K562 (cell line): ENCODE data around the gene ZSWIM1. TPM values are rescaled to one million over a fixed set of nuclear protein-coding genes. Genes with fewer than 3 reads are reported as not detected.

Source experiments
- BDP1 ChIP-seq: IDR thresholded peaks from 3 replicates; pipeline ENCODE4 v1.6.1; 2011; ENCODE audit not compliant: insufficient read length, insufficient read depth
- BMI1 ChIP-seq: fragments of 150-350 bp; IDR thresholded peaks from 2 replicates; pipeline ENCODE4 v1.6.1; 2014; ENCODE audit warnings: low read length
- ESRRA ChIP-seq: fragments of 450-650 bp; IDR thresholded peaks from 2 replicates; pipeline ENCODE4 v1.6.1; 2014; ENCODE audit warnings: low read depth, mild to moderate bottlenecking, moderate library complexity, borderline replicate concordance
- GTF2E2 ChIP-seq: fragments of 200-800 bp; sonication (Bioruptor generic); IDR thresholded peaks from 2 replicates; pipeline ENCODE4 v1.6.1; 2016; ENCODE audit warnings: missing genetic modification characterization, missing compliant biosample characterization
- PPARD ChIP-seq: fragments of 250-450 bp; sonication (Bioruptor Pico); IDR thresholded peaks from 2 replicates; pipeline ENCODE4 v1.8.0; 2022; ENCODE audit warnings: inconsistent platforms, mild to moderate bottlenecking, moderate library complexity
- PRPF4 ChIP-seq: fragments of 200-400 bp; formaldehyde crosslinking; IDR thresholded peaks from one replicate; pipeline ENCODE4 v1.6.1; 2017; ENCODE audit warnings: low read length, low read depth, mild to moderate bottlenecking; ENCODE audit not compliant: insufficient read depth, poor library complexity, severe bottlenecking
- SLC30A9 ChIP-seq: fragments of 250-450 bp; sonication (Bioruptor Pico); IDR thresholded peaks from 2 replicates; pipeline ENCODE4 v1.8.0; 2022; ENCODE audit warnings: mild to moderate bottlenecking, moderate library complexity
- SMAD1 ChIP-seq: fragments of 150-350 bp; IDR thresholded peaks from 2 replicates; pipeline ENCODE4 v1.6.1; 2014; ENCODE audit warnings: low read length, low read depth; ENCODE audit not compliant: partially characterized antibody
- TEAD4 ChIP-seq, 2 experiments: sonication (generic) in 1 of 2; formaldehyde crosslinking in 1 of 2; IDR thresholded peaks; 2 replicates each; pipeline versions ENCODE4 v1.6.1 to v1.8.0; 2012 to 2022; ENCODE audit warnings: borderline replicate concordance in 1 of 2, inconsistent platforms in 1 of 2, low read length in 1 of 2, mild to moderate bottlenecking in 1 of 2, missing genetic modification reagents in 1 of 2
- ZFP30 ChIP-seq: fragments of 250-450 bp; sonication (Bioruptor Pico); IDR thresholded peaks from 2 replicates; pipeline ENCODE4 v1.8.0; 2022; ENCODE audit warnings: moderate library complexity, mild to moderate bottlenecking, inconsistent platforms, borderline replicate concordance
- ZFX ChIP-seq: sonication (generic); formaldehyde crosslinking; IDR thresholded peaks from 2 replicates; pipeline ENCODE4 v1.8.0; 2022; ENCODE audit warnings: mild to moderate bottlenecking, missing genetic modification reagents, moderate library complexity
- ZNF75A ChIP-seq: fragments of 450-650 bp; formaldehyde crosslinking; IDR thresholded peaks from 2 replicates; pipeline ENCODE4 v1.4.0; 2020; ENCODE audit warnings: mild to moderate bottlenecking
- polyA plus RNA-seq, 8 experiments: library from polyadenylated mRNA; depleted of rRNA in 4 of 8; stranded (reverse) in 5 of 8; unstranded in 3 of 8; fragments of >200 nt; fragmentation: Nextera tagmentation in 2 of 8; fragmentation: Illumina TruSeq in 1 of 8; extraction: Ambion mirVana in 2 of 8; extraction: Trizol in 1 of 8; gene quantifications; 2 replicates each; pipeline versions ENCODE4 v1.2.1 to v1.2.3, GENCODE V29; 2011 to 2014; ENCODE audit warnings: inconsistent platforms in 1 of 8, missing spikeins in 1 of 8
- total RNA-seq, 7 experiments: library from RNA; depleted of rRNA in 6 of 7; stranded (reverse); fragments of >200 nt in 6 of 7; fragmentation: Illumina TruSeq in 2 of 7; extraction: Trizol in 2 of 7; gene quantifications; 2 replicates each; pipeline versions ENCODE4 v1.2.1 to v1.2.3, GENCODE V29; 2011 to 2021; ENCODE audit warnings: low replicate concordance in 1 of 7
- TF ChIP-seq, protein P1 (sequence below): fragments of 250-450 bp; sonication (Bioruptor Pico); IDR thresholded peaks from 2 replicates; pipeline ENCODE4 v1.5.0; 2021; ENCODE audit warnings: mild to moderate bottlenecking, borderline replicate concordance
- TF ChIP-seq, protein P2 (sequence below), 2 experiments: fragments of 450-650 bp; formaldehyde crosslinking in 1 of 2; IDR thresholded peaks; 2 replicates each; pipeline versions ENCODE4 v1.4.0 to v1.6.1; 2014 to 2020; ENCODE audit warnings: mild to moderate bottlenecking in 2 of 2, borderline replicate concordance in 1 of 2, low read depth in 1 of 2

ZSWIM1 gene
- total and polyA plus RNA-seq, 9 of the 15 experiments (the other 6 are each of a cell fraction or from before 2014, with no cell fraction given): 2.5 to 15.6 (median 9.5) TPM

DNA sequence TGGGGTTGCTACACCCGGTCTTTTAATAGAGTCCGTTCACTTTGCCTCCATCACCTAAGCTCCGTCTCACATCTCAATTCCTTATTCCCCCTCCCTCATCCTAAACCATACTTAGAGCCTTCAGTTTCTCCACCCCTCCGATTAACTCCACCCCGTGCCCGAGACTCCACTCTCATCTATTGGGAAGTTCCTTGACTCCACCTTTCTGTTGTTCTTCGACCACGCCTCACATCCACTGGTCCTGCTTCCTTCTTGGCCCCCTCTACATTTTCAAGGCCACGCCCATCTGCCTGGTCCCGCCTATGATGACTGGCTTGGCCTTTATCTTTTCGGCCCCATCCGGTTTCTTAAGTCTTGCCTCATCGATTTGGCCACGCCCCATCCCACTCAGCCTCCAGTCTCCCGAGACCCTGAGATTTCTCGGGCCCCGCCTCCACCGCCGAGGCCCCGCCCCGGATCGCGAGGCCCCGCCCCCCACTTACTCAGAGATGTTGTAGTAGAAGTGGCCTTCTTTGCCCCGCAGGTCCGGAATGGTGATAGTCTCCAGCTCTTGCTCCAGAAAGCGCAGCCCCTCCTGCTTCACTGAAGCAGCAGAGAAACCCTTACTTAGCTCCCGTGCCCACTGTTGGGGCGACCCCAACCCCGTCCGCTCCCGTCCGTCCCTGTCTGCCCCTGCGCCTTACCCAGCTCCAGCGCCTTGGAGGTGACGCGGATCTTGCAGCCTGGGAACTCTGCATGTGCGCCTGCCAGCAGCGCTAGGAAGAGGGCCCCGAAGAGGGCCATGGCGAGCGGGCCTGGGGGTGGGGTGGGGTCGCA is 29.9 kb downstream of the ZSWIM1 start (continued):
- TF ChIP-seq, protein P1, sequence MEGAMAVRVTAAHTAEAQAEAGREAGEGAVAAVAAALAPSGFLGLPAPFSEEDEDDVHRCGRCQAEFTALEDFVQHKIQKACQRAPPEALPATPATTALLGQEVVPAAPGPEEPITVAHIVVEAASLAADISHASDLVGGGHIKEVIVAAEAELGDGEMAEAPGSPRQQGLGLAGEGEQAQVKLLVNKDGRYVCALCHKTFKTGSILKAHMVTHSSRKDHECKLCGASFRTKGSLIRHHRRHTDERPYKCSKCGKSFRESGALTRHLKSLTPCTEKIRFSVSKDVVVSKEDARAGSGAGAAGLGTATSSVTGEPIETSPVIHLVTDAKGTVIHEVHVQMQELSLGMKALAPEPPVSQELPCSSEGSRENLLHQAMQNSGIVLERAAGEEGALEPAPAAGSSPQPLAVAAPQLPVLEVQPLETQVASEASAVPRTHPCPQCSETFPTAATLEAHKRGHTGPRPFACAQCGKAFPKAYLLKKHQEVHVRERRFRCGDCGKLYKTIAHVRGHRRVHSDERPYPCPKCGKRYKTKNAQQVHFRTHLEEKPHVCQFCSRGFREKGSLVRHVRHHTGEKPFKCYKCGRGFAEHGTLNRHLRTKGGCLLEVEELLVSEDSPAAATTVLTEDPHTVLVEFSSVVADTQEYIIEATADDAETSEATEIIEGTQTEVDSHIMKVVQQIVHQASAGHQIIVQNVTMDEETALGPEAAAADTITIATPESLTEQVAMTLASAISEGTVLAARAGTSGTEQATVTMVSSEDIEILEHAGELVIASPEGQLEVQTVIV (CRISPR knock-in tag): no peak
- TF ChIP-seq SMAD1: no peak
- TF ChIP-seq ZFP30: no peak
- TF ChIP-seq BDP1: no peak
- no peak for TF ChIP-seq PPARD (CRISPR knock-in tag)
- TF ChIP-seq ESRRA: no peak
- peak; percentile 17; the same call in 1 of the 2 replicates for TF ChIP-seq TEAD4 (IDR thresholded peaks at IDR 0.05; ENCODE audit: low read length)
- no peak for TF ChIP-seq TEAD4 (CRISPR knock-in tag; IDR thresholded peaks at IDR 0.05; ENCODE audit: borderline replicate concordance)
- no peak for TF ChIP-seq ZNF75A (CRISPR knock-in tag)
- TF ChIP-seq GTF2E2 (tag): no peak
- no peak for TF ChIP-seq BMI1
- no peak for TF ChIP-seq SLC30A9 (CRISPR knock-in tag)
- no peak for TF ChIP-seq PRPF4
- TF ChIP-seq, protein P2, sequence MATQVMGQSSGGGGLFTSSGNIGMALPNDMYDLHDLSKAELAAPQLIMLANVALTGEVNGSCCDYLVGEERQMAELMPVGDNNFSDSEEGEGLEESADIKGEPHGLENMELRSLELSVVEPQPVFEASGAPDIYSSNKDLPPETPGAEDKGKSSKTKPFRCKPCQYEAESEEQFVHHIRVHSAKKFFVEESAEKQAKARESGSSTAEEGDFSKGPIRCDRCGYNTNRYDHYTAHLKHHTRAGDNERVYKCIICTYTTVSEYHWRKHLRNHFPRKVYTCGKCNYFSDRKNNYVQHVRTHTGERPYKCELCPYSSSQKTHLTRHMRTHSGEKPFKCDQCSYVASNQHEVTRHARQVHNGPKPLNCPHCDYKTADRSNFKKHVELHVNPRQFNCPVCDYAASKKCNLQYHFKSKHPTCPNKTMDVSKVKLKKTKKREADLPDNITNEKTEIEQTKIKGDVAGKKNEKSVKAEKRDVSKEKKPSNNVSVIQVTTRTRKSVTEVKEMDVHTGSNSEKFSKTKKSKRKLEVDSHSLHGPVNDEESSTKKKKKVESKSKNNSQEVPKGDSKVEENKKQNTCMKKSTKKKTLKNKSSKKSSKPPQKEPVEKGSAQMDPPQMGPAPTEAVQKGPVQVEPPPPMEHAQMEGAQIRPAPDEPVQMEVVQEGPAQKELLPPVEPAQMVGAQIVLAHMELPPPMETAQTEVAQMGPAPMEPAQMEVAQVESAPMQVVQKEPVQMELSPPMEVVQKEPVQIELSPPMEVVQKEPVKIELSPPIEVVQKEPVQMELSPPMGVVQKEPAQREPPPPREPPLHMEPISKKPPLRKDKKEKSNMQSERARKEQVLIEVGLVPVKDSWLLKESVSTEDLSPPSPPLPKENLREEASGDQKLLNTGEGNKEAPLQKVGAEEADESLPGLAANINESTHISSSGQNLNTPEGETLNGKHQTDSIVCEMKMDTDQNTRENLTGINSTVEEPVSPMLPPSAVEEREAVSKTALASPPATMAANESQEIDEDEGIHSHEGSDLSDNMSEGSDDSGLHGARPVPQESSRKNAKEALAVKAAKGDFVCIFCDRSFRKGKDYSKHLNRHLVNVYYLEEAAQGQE (IDR thresholded peaks at IDR 0.05; ENCODE audit: borderline replicate concordance): peak; percentile 60
- TF ChIP-seq, protein P2 (CRISPR knock-in tag; IDR thresholded peaks at IDR 0.05; ENCODE audit: low read depth): no peak
- peak; percentile 68 for TF ChIP-seq ZFX (CRISPR knock-in tag)
